ENCODE measurements around the gene SLC7A5. TPM values are rescaled to one million over a fixed set of nuclear protein-coding genes. Genes with fewer than 3 reads are reported as not detected.

Gene SLC7A5
- total RNA-seq, 1 donor from 2014 or later = 41.6 TPM

DNA sequence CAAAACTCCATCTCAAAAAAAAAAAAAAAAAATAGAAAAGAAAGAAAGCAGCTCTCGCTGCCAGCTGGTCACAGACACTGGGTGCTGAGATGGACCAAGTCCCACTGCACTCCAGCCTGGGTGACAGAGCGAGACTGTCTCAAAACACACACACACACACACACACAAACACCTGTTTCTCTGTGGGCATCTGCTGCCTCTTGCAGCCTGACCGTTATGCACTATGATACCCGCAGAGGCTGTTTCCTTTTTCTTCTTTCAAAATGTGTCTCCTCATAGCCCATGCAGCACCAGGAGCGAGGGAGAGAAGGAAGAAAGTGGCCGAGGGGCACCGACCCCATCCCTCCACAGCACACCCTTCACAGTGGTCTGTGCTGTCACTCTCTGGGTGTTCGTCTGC lies 66.6 kb downstream of the SLC7A5 start:
- no peak overlapping the region for H3K27ac Mint-ChIP-seq (ENCODE audit: unreplicated experiment)
- no peak overlapping the region for H3K4me3 Mint-ChIP-seq
- H3K27me3 Mint-ChIP-seq (ENCODE audit: low read depth) = no peaks in the 10 kb centered on the region
- peaks cover 6% of the 10 kb centered on the region for H3K4me1 Mint-ChIP-seq
- no peak for DNase-seq (ENCODE audit: low read depth, low spot score)
- no peaks in the 10 kb centered on the region for H3K36me3 Mint-ChIP-seq (ENCODE audit: low read depth)
- TF ChIP-seq CTCF (conservative IDR thresholded peaks at IDR 0.05) = no peak
- H3K9me3 Mint-ChIP-seq = no peaks in the 10 kb centered on the region

GRCh38 chr16:87801679-87802259 lies 67.5 kb downstream of the SLC7A5 start:
- DNase-seq (ENCODE audit: low read depth, low spot score) = no peak
- H3K27ac Mint-ChIP-seq (ENCODE audit: unreplicated experiment) = no peak overlapping the region
- H3K9me3 Mint-ChIP-seq = no peaks in the 10 kb centered on the region
- TF ChIP-seq CTCF (conservative IDR thresholded peaks at IDR 0.05) = no peak
- H3K36me3 Mint-ChIP-seq (ENCODE audit: low read depth) = no peaks in the 10 kb centered on the region
- H3K4me3 Mint-ChIP-seq = no peak overlapping the region
- no peaks in the 10 kb centered on the region for H3K27me3 Mint-ChIP-seq (ENCODE audit: low read depth)
- peaks cover 4% of the 10 kb centered on the region for H3K4me1 Mint-ChIP-seq

GRCh38 chr16:87800497-87800896 lies 68.8 kb downstream of the SLC7A5 start:
- TF ChIP-seq CTCF (conservative IDR thresholded peaks at IDR 0.05) = no peak
- H3K9me3 Mint-ChIP-seq = no peaks in the 10 kb centered on the region
- H3K4me1 Mint-ChIP-seq = no peaks in the 10 kb centered on the region
- no peak overlapping the region for H3K27ac Mint-ChIP-seq (ENCODE audit: unreplicated experiment)
- H3K27me3 Mint-ChIP-seq (ENCODE audit: low read depth) = no peaks in the 10 kb centered on the region
- no peak for DNase-seq (ENCODE audit: low read depth, low spot score)
- no peaks in the 10 kb centered on the region for H3K36me3 Mint-ChIP-seq (ENCODE audit: low read depth)
- H3K4me3 Mint-ChIP-seq = no peak overlapping the region

DNA sequence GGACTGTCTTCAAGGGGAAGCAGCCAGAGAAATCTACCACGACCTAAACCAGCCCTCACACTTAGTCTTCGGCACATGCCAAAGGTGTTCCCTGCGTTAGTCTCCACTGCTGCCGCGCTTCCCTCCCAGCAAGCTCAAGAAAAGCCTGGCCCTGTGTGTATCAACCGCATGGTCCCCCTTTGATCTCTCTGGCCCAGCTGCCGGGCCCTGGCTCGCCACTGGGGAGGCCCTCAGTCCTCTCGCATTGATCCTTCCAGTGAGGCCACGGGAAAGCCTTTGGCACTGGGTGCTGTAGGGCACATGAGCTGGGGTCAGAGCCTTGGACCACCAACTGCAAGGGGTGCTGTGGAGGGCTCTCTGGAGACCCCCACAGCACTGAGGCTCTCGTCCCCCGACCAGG lies 74.0 kb downstream of the SLC7A5 start:
- Mint-ChIP-seq H3K27ac (ENCODE audit: unreplicated experiment) (no peak overlapping the region), H3K27me3 (ENCODE audit: low read depth) (no peaks in the 10 kb centered on the region), H3K4me1 (peaks cover 12% of the 10 kb centered on the region), H3K4me3 (no peak overlapping the region), H3K36me3 (ENCODE audit: low read depth) (no peaks in the 10 kb centered on the region), H3K9me3 (no peaks in the 10 kb centered on the region)
- no peak for DNase-seq (ENCODE audit: low read depth, low spot score)
- no peak for TF ChIP-seq CTCF (conservative IDR thresholded peaks at IDR 0.05)

GRCh38 chr16:87794485-87795078 lies 74.7 kb downstream of the SLC7A5 start:
- Mint-ChIP-seq H3K27me3 (ENCODE audit: low read depth) (no peaks in the 10 kb centered on the region), H3K27ac (ENCODE audit: unreplicated experiment) (no peak overlapping the region), H3K36me3 (ENCODE audit: low read depth) (no peaks in the 10 kb centered on the region), H3K4me3 (no peak overlapping the region), H3K4me1 (peaks cover 12% of the 10 kb centered on the region), H3K9me3 (no peaks in the 10 kb centered on the region)
- no peak for TF ChIP-seq CTCF (conservative IDR thresholded peaks at IDR 0.05)
- DNase-seq (ENCODE audit: low read depth, low spot score) = no peak
